Erythroblast (primary cell): ENCODE results near the gene USP25.

Experiments used
- GATA1 ChIP-seq: IDR thresholded peaks from 2 replicates; pipeline ENCODE4 v1.6.1; 2011; ENCODE audit warnings: low read depth, mild to moderate bottlenecking, control low read depth, low read length, moderate library complexity
- POLR2A ChIP-seq: IDR thresholded peaks from 2 replicates; pipeline ENCODE4 v1.6.1; 2011; ENCODE audit warnings: mild to moderate bottlenecking, low read length

- no peak for TF ChIP-seq POLR2A
- no peak for TF ChIP-seq GATA1
Observed at GRCh38 chr21:15755125-15755524, 25.3 kb downstream of the USP25 start.
